NCI-H226 (cell line): ENCODE data around the gene CDH11.

ENCODE experiments used
- DNase-seq: peaks from one replicate; pipeline ENCODE4 v3.0.0-alpha.2; 2015

CDH11 gene, protein sequence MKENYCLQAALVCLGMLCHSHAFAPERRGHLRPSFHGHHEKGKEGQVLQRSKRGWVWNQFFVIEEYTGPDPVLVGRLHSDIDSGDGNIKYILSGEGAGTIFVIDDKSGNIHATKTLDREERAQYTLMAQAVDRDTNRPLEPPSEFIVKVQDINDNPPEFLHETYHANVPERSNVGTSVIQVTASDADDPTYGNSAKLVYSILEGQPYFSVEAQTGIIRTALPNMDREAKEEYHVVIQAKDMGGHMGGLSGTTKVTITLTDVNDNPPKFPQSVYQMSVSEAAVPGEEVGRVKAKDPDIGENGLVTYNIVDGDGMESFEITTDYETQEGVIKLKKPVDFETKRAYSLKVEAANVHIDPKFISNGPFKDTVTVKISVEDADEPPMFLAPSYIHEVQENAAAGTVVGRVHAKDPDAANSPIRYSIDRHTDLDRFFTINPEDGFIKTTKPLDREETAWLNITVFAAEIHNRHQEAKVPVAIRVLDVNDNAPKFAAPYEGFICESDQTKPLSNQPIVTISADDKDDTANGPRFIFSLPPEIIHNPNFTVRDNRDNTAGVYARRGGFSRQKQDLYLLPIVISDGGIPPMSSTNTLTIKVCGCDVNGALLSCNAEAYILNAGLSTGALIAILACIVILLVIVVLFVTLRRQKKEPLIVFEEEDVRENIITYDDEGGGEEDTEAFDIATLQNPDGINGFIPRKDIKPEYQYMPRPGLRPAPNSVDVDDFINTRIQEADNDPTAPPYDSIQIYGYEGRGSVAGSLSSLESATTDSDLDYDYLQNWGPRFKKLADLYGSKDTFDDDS

DNA sequence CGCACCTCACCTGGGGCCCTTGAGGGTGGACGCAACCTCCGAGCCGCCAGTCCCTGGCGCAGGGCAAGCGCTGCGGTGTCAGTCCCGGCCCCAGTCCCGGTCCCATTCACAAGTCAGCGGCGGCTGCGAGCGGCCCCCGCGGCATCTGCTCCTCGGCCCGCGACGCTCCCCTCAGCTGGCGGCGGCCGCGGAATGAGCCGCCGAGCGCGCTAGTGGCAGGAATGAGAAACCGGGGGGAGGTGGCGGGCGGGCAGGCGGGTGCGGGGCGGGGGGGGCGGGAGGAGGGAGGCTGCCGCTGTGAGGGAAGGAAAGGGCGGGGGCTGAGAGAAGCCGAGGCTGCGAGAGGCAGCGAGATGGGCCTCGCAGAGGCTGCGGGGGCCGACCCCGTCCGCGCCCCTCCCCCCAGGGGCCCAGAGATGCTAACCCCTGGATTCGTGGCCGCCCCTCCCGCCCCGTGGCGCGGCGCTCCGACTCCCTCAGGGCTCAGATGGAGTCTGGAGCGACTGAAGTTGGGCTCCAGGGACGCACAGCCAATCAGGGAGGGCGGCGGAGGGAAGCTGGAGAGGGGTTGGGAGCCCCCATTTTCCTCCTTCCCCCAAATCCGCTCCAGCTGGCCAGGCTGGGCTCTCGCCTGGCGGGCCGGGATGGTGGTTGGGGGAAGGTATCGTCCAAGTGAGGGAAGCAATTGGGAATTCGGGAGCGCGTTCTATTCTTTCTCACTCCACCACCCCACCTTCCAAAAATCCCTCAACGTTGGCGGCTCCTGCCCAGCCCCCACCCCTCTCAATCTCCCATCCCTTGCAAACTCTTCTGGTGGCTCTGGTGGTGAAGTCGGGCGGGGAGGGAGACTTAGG lies at the start of gene CDH11:
CDH11 (minus strand) TSS at position 194 of the 854 bp plus-strand sequence. CDS start 117,194 bp downstream, outside the sequence.
- peak; percentile 96 for DNase-seq

DNA sequence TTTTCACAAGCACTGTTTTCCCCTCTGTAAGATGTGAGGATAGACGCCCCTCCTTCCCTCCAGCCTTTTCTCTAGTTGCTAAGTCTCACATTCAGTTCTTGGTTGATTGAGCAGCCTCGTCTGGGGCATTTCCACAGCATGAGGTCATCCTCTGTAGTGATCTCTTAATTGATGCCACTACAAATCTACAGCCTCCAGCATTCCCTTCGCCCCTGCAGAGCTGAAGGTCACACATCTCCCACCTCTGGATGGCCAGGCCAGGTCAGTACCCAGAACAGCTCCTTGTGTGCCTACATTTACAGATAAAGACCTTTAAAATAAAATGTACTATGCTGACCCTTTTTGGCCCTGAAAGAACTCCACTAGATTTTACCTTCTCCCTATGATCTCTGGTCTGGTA lies 32.5 kb upstream of the CDH11 start:
- DNase-seq: no peak

DNA sequence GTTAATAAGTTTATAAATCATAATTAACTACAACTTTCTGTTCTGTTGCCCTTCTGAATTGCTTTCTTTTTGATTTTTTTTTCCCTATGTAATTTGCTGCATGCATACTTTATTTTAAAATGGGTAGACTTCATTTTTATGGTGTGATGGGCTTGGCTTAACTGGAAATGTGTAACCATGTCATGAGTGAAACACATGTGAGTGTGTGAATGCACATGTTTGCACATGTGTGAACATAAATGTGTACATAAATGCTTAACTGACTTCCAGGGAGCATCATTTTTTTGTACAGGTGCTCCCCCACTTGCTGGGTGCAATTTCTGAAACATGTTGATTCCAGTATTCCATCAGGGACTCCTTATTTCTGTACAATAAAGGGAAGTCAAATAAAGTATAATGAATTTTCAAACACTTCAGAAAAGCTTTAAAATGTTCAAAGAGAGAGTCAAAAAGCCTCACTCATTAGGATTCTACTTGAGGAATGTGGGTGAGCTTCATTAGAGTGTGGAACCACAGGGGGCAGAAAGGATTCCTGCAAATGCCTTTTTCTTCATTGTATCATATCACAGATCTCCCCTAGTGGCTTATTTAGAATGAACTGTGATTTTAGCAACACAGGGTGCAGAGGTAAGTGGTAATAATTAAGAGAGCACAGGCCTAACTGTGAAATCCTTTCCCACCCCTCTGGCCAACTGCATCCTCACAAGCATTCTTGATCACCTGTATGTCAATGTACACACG lies 31.7 kb upstream of the CDH11 start:
- no peak for DNase-seq

DNA sequence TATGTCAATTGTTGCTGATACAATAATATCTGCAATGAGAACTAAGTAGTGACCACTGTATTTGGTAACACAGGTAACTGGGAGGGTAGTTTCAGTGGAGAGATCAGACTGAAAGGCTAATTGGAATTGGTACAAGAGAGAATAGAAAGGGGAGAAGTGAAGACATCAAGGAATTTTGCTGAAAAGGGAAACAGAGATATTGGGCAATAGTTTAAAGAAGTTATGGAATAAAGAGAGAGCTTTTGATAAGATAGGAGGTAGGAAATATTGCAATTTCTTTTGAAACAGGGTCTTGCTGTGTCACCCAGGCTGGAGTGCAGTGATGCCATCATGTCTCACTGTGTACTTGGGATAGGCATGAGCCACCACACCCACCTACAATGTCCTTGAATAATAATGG lies 26.9 kb upstream of the CDH11 start:
- no peak for DNase-seq

DNA sequence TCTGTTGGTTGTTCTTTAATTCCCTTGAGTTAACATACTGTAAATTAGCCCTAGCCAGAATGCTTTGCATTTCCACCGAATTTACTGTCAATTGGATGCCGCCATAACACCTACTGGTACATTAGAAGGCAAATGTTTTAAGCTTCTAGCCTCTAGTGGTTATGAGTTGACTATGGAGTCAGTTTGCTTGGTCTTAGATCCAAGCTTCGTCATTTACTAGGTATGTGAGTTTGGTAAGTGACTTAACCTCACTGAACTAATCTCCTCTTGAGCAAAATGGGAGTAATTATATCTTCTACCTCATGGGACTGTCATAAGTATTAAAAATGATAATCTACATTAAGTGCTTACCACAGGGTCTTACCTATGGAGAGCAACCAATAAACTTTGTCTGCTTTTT lies 20.4 kb upstream of the CDH11 start:
- DNase-seq: no peak

DNA sequence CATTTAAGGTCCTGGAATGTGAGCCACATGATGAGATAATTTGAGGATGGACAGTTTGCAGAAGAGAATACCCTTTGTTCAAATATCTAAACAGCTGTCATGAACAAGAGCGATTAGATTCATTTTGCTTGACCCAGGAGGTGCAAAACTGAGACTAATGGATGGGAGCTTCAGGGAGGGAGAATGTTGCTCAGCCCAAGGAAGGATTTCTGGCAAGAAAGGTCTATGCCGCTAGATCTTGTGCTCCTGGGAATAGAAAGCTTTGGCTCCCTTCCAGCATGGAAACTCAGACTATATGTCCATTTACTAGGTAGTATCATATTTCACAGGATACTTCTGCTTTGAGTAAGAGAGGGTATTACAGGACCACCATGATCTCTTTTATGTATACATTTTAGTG lies 14.8 kb upstream of the CDH11 start:
- DNase-seq: no peak

DNA sequence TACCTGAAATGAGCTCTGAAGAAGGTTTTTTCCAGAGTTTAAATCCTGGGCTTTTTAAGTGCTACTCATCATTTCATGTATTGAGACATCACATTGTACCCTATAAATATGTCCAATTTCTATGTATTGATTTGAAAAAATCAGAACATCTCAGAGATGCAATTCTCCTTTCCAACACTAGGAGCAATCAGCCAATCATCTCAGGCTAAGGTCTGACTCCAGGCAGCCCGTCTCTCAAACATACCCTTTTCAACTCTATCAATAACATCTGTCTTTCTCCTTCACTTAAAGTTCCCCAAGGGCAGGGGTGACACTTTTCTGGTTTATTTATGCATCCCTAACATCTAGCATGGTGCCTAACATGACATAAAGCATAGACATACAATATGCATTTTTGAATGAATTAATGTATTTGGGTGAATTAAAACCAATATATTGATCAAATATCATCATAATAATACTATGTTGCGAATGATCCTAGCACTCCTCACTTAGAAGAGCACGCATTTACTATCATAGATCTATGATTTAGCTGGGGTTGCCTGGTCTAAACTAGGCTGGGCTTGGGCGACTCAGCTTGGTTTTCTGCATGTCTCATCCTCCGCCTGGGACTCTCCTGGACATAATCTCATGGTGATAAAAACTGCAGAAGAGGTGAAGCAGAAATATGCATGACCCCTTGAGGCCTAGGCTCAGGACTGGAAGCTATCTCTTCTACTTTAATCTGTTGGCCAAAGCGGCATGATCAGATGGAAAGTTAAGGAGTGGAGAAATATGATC lies 5.2 kb upstream of the CDH11 start:
- no peak for DNase-seq

DNA sequence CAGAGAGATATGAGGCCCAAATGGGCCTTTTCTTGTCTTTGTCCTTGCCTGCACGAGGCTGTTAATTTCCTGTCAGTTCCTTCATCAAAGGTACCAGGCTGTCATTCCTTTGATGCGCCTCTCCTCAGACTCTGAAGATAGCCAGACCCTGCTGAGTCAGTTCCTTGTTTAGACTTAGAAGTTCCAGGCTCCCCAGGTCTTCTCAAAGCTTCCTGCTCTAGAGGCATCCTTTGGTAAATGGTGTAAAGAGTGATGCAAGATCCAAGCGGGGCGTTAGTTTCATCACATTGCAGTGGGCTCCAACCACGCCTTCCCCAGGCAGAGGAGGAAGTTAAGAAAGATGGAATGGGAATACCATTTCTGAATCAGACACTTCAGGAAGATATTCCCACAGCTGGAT lies 4.0 kb upstream of the CDH11 start:
- DNase-seq: peak; percentile 98

DNA sequence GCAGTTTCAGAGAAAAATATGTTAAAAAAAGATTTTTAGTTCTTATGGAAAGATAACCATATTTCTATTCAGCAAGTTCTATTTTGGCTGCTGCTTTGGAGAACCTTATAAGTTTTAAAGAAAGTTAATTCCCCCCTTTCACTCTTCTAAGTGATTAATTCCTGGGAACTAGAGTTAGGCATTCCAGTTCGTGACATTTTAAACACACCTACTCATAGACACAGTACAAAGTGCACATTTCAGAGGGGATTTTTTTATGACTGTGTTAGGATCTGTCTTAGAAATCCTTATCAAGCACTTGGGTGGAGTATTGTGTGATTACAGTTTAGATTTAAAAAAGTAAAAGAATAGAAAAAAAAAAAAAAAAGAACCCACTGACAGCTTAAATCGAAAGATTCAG lies 3.5 kb upstream of the CDH11 start:
- peak; percentile 31 for DNase-seq

DNA sequence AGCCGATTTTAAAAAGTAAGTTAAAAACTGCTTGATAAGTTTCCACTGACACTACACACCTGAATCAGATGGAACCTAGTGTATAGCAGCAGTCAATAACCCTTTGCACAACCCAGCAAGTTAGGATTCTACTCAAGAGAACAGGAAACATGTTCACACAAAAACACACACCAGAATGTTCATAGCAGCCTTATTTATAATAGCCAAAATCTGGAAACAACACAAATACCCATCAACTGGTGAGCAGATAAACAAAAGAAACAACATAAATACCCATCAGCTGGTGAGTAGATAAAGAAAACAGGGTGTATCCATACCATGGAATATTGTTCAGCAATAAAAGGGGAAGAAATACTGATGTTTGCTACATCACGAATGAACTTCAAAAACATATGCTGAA lies 2.7 kb upstream of the CDH11 start:
- no peak for DNase-seq

DNA sequence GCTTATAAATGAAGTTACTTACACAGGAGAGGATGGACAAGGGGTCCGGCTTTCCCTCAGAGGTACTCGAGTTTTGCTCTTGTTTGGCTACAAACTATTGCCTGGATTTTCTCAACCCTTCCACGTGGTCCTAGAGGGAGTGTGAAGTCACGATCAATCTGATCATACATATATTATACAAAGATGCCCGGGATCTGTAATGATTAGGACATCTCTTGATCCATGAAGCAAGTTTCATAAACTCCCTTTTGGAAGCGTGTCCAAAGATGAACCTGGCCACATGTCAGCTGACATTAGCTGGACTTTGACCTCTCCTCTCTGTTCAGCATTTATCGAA lies 2.3 kb upstream of the CDH11 start:
- DNase-seq: no peak

DNA sequence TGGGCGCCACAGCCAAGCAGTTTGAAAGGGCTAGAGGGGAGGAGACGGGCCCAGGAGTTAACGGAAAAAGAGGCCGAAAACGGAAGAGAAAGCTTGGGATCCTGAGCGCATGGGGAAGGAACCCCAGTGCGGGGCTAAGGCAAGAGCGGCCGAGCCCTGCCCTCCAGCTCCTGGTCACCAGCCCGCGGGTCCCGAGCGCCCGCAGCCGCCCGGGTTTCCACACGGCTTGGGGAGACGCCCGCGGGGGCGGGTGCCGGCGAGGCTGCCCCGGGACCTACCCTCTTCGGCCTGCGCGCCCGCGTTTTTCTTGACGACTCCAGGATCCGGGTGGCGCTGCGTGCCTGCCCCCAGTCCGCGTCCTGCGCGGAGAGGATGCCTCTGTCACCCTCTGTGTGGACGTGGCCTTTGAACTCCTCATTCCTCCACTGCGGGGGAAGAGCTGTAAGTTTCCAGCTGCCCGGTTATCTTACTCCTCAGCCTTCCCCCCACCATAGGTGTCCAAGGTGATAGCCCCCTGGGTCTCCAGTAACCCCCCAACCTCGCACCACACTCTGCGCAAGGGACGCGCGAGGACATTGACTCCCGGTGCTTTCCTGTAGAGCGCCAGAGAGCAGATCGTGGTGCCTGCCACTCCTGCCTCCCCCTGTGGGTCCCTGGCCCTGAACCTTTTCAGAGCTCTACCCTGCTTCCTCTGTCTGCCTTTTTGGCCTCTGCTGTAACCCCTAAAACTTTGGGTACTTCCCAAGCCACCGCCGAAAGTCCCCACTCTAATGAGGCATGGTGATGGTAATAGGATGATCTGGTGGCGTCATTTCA lies 1.7 kb upstream of the CDH11 start:
- DNase-seq: peak; percentile 35

DNA sequence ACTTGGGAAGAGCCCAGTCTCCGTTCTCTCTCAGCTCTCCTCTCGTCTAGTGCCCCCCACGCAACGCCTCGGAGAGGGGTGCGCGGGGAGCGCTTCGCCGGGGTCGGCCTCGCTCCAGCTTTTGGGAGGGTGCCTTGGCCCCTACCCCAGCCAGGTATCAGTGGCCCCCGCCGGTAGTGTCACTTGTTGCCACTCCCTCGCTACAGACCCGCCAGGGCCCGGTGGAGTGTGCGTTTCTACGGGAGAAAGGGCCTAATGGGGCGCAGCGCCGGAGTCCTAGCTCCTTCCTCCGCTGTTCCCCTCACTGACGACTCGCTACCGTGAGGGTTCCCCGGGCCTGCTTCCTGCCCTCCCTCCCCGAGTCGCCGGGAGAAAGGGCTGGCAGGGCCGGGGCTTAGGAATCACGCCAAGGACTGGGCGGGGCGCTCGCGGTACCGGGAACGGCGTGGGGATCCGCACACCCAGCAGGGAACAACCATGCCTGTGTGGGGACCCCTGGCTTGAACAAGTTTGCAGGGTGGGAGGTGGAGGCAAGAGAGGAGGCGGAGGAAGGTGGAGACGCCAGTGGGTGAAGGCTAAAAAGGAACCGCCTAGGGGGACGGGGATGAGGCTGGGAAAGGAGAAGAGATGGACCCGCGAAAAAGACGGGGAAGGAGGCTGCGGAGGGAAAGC lies 997 bp upstream of the CDH11 start:
- peak; percentile 70 for DNase-seq

DNA sequence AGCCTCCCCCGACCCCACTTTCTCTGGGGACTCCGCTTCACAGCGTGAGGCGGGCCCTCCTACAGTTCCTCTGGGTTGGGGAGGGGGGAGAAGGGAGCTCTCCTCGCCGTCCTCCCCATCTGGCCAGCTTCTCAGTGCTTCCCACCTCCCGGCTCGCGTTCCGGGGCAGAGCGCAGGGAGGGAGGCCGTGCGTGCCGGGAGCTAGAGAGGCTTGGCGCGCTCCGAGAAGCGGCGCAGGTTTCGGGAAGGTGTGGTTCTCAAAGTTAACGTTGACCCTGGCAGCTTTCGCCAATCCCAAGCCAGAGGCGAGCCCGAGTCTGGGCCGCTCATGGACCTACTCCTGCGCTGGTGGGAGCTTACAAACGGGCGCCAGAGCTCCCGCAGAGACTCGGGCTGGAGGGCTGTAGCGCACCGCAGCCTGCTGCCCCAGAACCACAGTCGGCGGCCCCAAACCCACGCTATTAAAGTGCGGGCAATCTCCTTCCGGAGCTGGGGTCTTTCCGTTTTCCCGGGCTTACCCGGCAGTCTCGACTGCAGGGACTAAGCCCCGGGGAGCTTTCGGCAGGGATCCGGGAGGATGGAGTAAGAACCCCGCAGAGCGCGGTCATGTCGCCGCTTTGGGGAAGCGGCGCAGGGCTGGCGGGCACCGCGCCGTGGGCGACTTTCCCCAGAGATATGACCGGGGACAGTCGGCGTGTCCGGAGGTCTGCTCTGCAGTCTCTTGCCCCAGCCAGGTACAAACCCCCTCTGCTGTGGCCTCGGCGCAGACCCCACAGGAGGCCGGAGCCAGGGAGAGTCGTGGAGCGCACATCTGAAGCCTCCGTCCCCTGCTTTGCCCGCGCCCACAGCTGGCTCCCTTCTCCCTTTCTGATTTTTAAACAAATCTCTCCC lies 787 bp downstream of the CDH11 start:
- DNase-seq: no peak

DNA sequence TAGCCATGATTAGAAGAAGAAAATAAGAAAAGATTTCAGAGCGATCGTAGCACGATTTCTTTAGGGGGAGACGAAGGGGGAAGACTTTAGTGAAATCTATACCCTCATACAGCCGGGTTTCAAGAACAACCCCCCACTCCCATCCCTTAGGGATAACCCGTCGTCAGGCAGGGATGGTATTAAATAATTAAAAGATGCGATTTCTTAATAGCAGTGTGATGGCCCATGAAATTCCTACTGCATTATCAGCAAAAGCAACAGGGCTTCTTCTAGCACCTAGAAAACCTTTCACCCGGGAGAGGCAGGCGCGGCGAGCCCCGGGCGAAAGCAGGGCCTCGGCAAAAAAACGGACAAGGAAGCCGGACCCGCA lies 1.4 kb downstream of the CDH11 start:
- no peak for DNase-seq

DNA sequence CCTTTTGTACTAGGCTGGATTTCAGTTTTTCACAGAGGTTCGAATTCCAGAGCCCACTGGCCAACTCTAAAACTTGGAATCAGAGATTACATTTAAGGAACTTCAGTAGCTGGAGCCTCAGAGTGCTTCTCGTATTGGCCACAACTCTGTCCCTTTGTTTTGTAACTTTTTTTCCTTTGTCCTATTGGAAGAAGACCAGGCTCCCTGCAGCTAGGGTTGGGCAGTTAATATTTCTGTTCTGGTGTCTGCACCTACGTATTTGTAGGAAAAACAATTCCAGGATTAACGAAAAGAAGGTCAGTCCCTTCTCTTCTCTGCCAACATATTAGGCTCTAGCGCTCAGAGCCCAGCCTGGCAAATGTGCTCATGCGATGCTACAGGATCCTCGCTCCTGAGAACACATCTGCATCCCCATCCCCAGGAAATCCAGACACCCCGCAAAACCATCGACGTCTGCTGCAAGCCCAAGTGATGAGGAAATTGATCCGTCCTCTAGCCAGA lies 1.9 kb downstream of the CDH11 start:
- peak; percentile 43 for DNase-seq

DNA sequence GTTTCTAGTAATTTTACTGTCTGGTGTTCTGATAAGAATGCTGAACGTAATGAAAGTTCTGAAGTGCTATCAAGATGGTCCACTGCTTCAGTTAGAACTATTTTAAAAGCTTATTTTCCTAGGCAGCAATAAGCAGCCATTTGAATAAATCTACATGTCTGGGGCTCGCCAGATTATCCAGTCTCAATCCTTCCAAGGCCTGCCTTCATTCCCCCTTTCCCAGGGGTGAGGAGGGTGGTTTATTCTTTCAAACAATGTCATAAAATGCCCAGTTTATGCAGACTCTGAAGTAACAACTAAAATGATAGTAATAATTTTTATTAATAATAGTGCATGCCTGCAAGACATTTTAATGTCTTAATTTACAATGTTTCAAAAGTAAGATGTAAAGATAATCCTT lies 2.4 kb downstream of the CDH11 start:
- no peak for DNase-seq

DNA sequence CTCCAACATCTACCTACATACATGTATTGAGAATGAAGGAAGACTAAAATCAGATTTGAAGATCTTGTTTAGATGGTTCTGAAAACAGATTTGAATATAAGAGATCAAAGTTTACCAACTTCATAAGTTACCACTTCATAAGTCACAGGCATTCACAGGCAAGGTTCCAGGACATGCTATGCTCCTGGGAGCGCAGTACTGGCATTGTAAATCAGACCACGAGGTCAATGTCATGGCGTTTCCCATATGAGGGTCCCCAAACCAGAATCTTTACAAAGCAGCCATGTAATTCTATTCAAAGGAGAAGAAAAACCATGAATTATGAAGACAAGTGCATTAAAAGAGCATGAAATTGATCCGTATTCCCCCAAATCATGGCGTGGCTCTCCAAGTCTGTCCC lies 3.0 kb downstream of the CDH11 start:
- no peak for DNase-seq

DNA sequence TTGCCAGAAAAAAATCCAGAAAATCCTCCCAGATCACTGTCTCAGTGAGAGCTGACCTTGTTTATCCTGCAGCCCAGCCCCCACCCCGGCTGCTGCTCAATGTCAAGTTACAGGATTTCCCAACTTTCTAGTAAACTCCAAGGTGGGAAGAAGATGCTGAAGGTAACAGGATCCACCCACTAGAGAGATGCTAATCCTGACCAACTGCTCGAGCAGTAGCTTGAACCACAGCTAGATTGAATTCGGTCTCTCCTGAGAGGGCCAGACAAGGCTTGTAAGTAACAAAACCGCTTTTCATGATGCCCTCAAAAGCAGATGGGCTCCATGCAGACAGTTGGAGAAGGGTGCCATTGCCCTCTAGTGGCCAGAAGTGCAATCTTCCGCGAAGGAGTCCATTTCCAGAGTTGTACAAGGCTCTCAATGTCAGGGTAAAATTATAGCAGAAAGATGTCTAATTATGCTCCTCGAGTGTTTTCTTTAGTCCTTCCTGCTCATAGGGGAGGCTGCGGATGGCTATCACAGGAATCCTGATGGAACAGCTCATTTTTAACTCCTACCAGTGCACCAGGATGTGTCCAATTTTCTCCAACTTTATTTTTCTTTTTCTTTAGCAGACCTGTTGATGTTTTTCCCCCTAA lies 3.9 kb downstream of the CDH11 start:
- peak; percentile 52 for DNase-seq
